OCI-LY3 (cell line): Measurements from ENCODE around the gene TXNL4A.

Source experiments
- H2AFZ ChIP-seq: fragments of 200-600, 300-600 bp; shearing (Covaris generic); 2 replicates; pipeline ENCODE4 v1.6.0; 2014; ENCODE audit warnings: antibody characterized with exemption, low read depth, low read length
- H3K27ac ChIP-seq: fragments of 200-600, 300-600 bp; sonication (generic); 2 replicates; pipeline ENCODE4 v1.5.1; 2014; ENCODE audit warnings: mild to moderate bottlenecking, low read length, moderate library complexity, mixed read lengths
- H3K27me3 ChIP-seq: fragments of 200-600, 300-600 bp; sonication (generic); 2 replicates; pipeline ENCODE4 v1.6.1; 2014; ENCODE audit warnings: low read depth, low read length, mixed read lengths
- H3K36me3 ChIP-seq: fragments of 200-600, 300-600 bp; sonication (generic); replicated peaks from 2 replicates; pipeline ENCODE3; 2014; ENCODE audit warnings: low read depth, low read length, mixed read lengths
- H3K4me1 ChIP-seq: fragments of 300-600, 200-600 bp; sonication (generic); 2 replicates; pipeline ENCODE4 v1.6.1; 2014; ENCODE audit warnings: low read length, mixed read lengths
- H3K4me2 ChIP-seq: fragments of 200-600, 300-600 bp; sonication (generic); 2 replicates; pipeline ENCODE4 v1.6.1; 2014; ENCODE audit warnings: low read length, mixed read lengths
- H3K4me3 ChIP-seq: fragments of 300-600, 200-600 bp; sonication (generic); 2 replicates; pipeline ENCODE4 v1.5.1; 2014; ENCODE audit warnings: antibody characterized with exemption, mild to moderate bottlenecking, low read length, moderate library complexity
- H3K79me2 ChIP-seq: fragments of 300-600, 200-600 bp; shearing (Covaris generic); 2 replicates; pipeline ENCODE4 v1.6.1; 2014; ENCODE audit warnings: mild to moderate bottlenecking, low read length, mixed read lengths
- H3K9ac ChIP-seq: fragments of 300-600, 200-600 bp; shearing (Covaris generic); 2 replicates; pipeline ENCODE4 v1.6.0; 2014; ENCODE audit warnings: mild to moderate bottlenecking, low read length, moderate library complexity
- H3K9me3 ChIP-seq: fragments of 200-600, 300-600 bp; shearing (Covaris generic); 2 replicates; pipeline ENCODE4 v1.6.1; 2014; ENCODE audit warnings: low read length, mixed read lengths; ENCODE audit not compliant: insufficient read depth
- H4K20me1 ChIP-seq: fragments of 200-600, 300-600 bp; sonication (generic); 2 replicates; pipeline ENCODE4 v1.6.1; 2016; ENCODE audit warnings: low read length, mixed read lengths; ENCODE audit not compliant: insufficient read depth
- CTCF ChIP-seq: fragments of 200-600, 300-600 bp; sonication (generic); IDR thresholded peaks from 2 replicates; pipeline ENCODE4 v1.5.1; 2014; ENCODE audit warnings: antibody characterized with exemption, low read length, low read depth
- EZH2phosphoT487 ChIP-seq: fragments of 200-600 bp; shearing (Covaris generic); IDR thresholded peaks from 2 replicates; pipeline ENCODE4 v1.6.1; 2018; ENCODE audit warnings: antibody characterized with exemption, mixed run types, low read depth

TXNL4A gene

GRCh38 chr18:79988071-79988450 lies 302 bp downstream of the TXNL4A start:
- peaks cover 35% of the 10 kb centered on the region for H3K36me3 ChIP-seq
- peak overlapping the region; percentile 87 for H3K4me2 ChIP-seq
- H3K4me1 ChIP-seq, result peaks cover 17% of the 10 kb centered on the region
- H3K27ac ChIP-seq, result peak overlapping the region; percentile 67
- H4K20me1 ChIP-seq, result peaks cover 46% of the 10 kb centered on the region
- H3K79me2 ChIP-seq, result peaks cover 65% of the 10 kb centered on the region
- peak overlapping the region; percentile 88 for H3K9ac ChIP-seq
- TF ChIP-seq CTCF (peak; percentile 70), EZH2phosphoT487 (no peak)
- H3K27me3 ChIP-seq, result no peaks in the 10 kb centered on the region
- H3K9me3 ChIP-seq, result no peaks in the 10 kb centered on the region
- H2AFZ ChIP-seq, result peak overlapping the region; percentile 59
- peak overlapping the region; percentile 83 for H3K4me3 ChIP-seq

GRCh38 chr18:79987566-79987965 lies 797 bp downstream of the TXNL4A start:
- Histone ChIP-seq H3K79me2 (peaks cover 70% of the 10 kb centered on the region), H3K4me2 (peak overlapping the region; percentile 87)
- TF ChIP-seq EZH2phosphoT487 (no peak), CTCF (no peak)

GRCh38 chr18:79986726-79987125 lies 1.6 kb downstream of the TXNL4A start:
- Histone ChIP-seq H3K4me3 (peak overlapping the region; percentile 83), H3K79me2 (peaks cover 78% of the 10 kb centered on the region), H2AFZ (no peak overlapping the region), H3K27ac (no peak overlapping the region), H3K4me1 (peaks cover 17% of the 10 kb centered on the region), H3K4me2 (peak overlapping the region; percentile 87), H3K9ac (peak overlapping the region; percentile 88), H3K9me3 (no peaks in the 10 kb centered on the region), H3K36me3 (peaks cover 46% of the 10 kb centered on the region), H4K20me1 (peaks cover 59% of the 10 kb centered on the region), H3K27me3 (no peaks in the 10 kb centered on the region)
- no peak for TF ChIP-seq EZH2phosphoT487
- TF ChIP-seq CTCF, result no peak

More at GRCh38 chr18:79987566-79987965, 797 bp downstream of the TXNL4A start:
- H3K9ac ChIP-seq, result peak overlapping the region; percentile 88
- peak overlapping the region; percentile 67 for H3K27ac ChIP-seq
- H3K4me1 ChIP-seq, result peaks cover 17% of the 10 kb centered on the region
- no peaks in the 10 kb centered on the region for H3K27me3 ChIP-seq
- no peak overlapping the region; the same call in 1 of the 2 replicates for H2AFZ ChIP-seq
- H3K4me3 ChIP-seq, result peak overlapping the region; percentile 83
- H3K36me3 ChIP-seq, result peaks cover 38% of the 10 kb centered on the region
- peaks cover 51% of the 10 kb centered on the region for H4K20me1 ChIP-seq
- H3K9me3 ChIP-seq, result no peaks in the 10 kb centered on the region

GRCh38 chr18:79985172-79985571 lies 3.2 kb downstream of the TXNL4A start:
- Histone ChIP-seq H3K9me3 (no peaks in the 10 kb centered on the region), H3K4me1 (peaks cover 17% of the 10 kb centered on the region), H3K27ac (no peak overlapping the region), H3K79me2 (peaks cover 94% of the 10 kb centered on the region), H3K4me2 (no peak overlapping the region), H3K36me3 (peaks cover 52% of the 10 kb centered on the region), H3K4me3 (no peak overlapping the region), H3K9ac (no peak overlapping the region), H2AFZ (no peak overlapping the region), H4K20me1 (peaks cover 75% of the 10 kb centered on the region), H3K27me3 (no peaks in the 10 kb centered on the region)
- no peak for TF ChIP-seq EZH2phosphoT487
- TF ChIP-seq CTCF, result no peak
